Spleen (tissue), 11 donors: ENCODE data around the gene GARNL3. TPM values are rescaled to one million over a fixed set of nuclear protein-coding genes. Genes with fewer than 3 reads are reported as not detected.

Source experiments
- DNase-seq: peaks from one replicate; pipeline ENCODE4 v3.0.0-alpha.2; 2020
- H3K27ac ChIP-seq, 8 donors: fragments of 200-600 bp; sonication (generic) in 7 of 8; 1 replicate in 4 of 8; 2 replicates in 4 of 8; pipeline versions ENCODE4 v1.5.0 to v1.8.0; 2016 to 2021; ENCODE audit warnings: inconsistent platforms in 4 of 8, mild to moderate bottlenecking in 4 of 8, moderate library complexity in 1 of 8
- H3K27me3 ChIP-seq, 7 donors: fragments of 200-600 bp; sonication (generic) in 6 of 7; replicated peaks in 1 of 7; 1 replicate in 4 of 7; 2 replicates in 3 of 7; pipeline versions ENCODE4 v1.5.0 to v1.8.0; 2016 to 2021; ENCODE audit warnings: inconsistent platforms in 3 of 7, mild to moderate bottlenecking in 1 of 7
- H3K36me3 ChIP-seq, 6 donors: fragments of 200-600 bp; sonication (generic) in 5 of 6; 1 replicate in 4 of 6; 2 replicates in 2 of 6; pipeline versions ENCODE4 v1.5.0 to v1.8.0; 2016 to 2021; ENCODE audit warnings: inconsistent platforms in 2 of 6
- H3K4me1 ChIP-seq, 6 donors: fragments of 200-600 bp; sonication (generic) in 5 of 6; 1 replicate in 3 of 6; 2 replicates in 3 of 6; pipeline versions ENCODE4 v1.5.0 to v1.8.0; 2016 to 2021; ENCODE audit warnings: inconsistent platforms in 3 of 6
- H3K4me3 ChIP-seq, 8 donors: fragments of 200-600 bp; sonication (generic) in 7 of 8; 1 replicate in 4 of 8; 2 replicates in 4 of 8; pipeline versions ENCODE4 v1.5.0 to v1.8.0; 2016 to 2021; ENCODE audit warnings: inconsistent platforms in 4 of 8, mild to moderate bottlenecking in 4 of 8, moderate library complexity in 2 of 8
- H3K9me3 ChIP-seq, 8 donors: fragments of 200-600 bp; sonication (generic) in 7 of 8; 1 replicate in 4 of 8; 2 replicates in 4 of 8; pipeline versions ENCODE4 v1.5.0 to v1.8.0; 2016 to 2021; ENCODE audit warnings: inconsistent platforms in 4 of 8
- POLR2A ChIP-seq, 3 donors: fragments of 450-650 bp; IDR thresholded peaks; one replicate each; pipeline ENCODE4 v1.5.1; 2017; ENCODE audit warnings: antibody characterized with exemption in 3 of 3, mild to moderate bottlenecking in 1 of 3
- POLR2AphosphoS5 ChIP-seq, 3 donors: sonication (generic); formaldehyde crosslinking; IDR thresholded peaks; one replicate each; pipeline ENCODE4 v1.5.1; 2017; ENCODE audit warnings: antibody characterized with exemption in 3 of 3
- WGBS, 5 donors: extraction: QIAGEN DNeasy Blood & Tissue Kit in 3 of 5; methylation state at CpG; one replicate each; pipeline versions ENCODE4 v1.1.5 to v1.1.7; 2013 to 2018; 5-methylcytosine and 5-hydroxymethylcytosine counted together
- intact Hi-C: fragments of 100-400 bp; cut with DNase I; formaldehyde crosslinking; loops from one replicate; pipeline ENCODE4 v1.15.0; 2023; ENCODE audit warnings: low total_unique reads
- polyA plus RNA-seq, 3 donors: library from polyadenylated mRNA; stranded (reverse); fragments of 200-250 nt; gene quantifications; one replicate each; pipeline ENCODE4 v1.2.1, GENCODE V29; 2013
- total RNA-seq, 7 donors: library from RNA; depleted of rRNA in 3 of 7; stranded (reverse); fragments of >200 nt in 3 of 7; fragmentation: NEBNext Ultra II Directional in 4 of 7; extraction: Animal tissue kit (Norgen Biotek cat#: 25700) in 4 of 7; gene quantifications; one replicate each; pipeline versions ENCODE4 v1.1.0 to v1.2.1, GENCODE V29; 2016 to 2021
- TF ChIP-seq, protein P1 (sequence below), 11 experiments: fragments of 200-600 bp in 7 of 11; fragments of 450-650 bp in 4 of 11; sonication (generic) in 4 of 11; IDR thresholded peaks in 8 of 11; conservative IDR thresholded peaks in 3 of 11; 1 replicate in 7 of 11; 2 replicates in 4 of 11; pipeline versions ENCODE4 v1.4.0 to v1.8.0; 2016 to 2021; ENCODE audit warnings: antibody characterized with exemption in 11 of 11, inconsistent platforms in 4 of 11, mild to moderate bottlenecking in 1 of 11
- donor health status: healthy with polysubstance abuse.
- donor health status: DM: no; HTN: no; CAD: no; lungs with moderate emphysema.
- donor health status: DM: no; HTN: no; CAD: no.
- donor health status: Bipolar disorder and iron deficiency.
- donor health status: healthy.
- donor health status: DM: no; HTN: no; CAD: no.
- donor health status: DM: yes; HTN: yes; CAD: no.

The GARNL3 gene
- total and polyA plus RNA-seq, 10 donors: 2.1 to 14.7 (median 10.0) TPM

DNA sequence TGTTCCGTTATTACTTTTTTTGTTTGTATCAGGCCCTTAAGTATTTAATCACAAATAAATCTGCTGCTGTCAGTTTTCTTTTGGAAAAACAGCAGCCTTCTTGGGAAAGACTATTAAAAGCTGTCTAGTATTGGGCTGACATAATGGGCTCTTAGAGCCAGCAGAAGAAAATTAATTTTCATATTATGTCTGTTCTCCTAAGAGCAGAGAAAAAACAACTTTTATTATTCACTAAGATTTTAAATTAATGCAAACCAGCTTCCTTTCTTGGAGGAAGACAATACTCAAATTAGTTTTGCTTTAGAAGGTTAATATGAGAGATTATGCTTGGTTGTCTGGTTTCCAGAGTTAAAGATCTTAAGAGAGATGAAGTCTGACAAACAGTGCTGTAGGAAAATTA, 30.6 kb upstream of the GARNL3 start:
- intact Hi-C loops: no loop called here
- no peak overlapping the region for H3K4me3 ChIP-seq

DNA sequence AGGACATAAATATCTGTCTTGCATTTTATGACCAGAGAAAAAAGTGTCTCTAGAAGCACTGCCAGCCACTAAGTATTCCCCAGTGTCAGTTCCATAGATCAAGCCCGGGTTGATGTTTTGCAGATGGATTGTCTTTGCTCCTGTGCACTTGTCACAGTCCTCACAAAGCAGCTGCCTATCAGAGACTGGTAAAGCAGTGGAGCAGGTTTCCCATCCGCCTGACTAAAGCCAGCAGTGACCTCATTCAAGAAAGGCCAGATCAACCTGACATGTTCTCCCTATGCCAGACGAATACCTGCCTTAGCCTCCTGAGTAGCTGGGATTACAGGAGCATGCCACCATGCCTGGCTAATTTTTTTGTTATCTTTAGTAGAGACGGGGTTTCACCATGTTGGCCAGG, 26.8 kb upstream of the GARNL3 start:
- peaks cover 0 to 8% (median 0%) of the 10 kb centered on the region in 6 donors for H3K36me3 ChIP-seq
- intact Hi-C loops: no loop called here
- 91 to 93% (median 92%) methylated on average over 4 of the region's 4 CpGs for WGBS, 5 donors
- TF ChIP-seq POLR2A (IDR thresholded peaks at IDR 0.05): no peak
- TF ChIP-seq, protein P1, sequence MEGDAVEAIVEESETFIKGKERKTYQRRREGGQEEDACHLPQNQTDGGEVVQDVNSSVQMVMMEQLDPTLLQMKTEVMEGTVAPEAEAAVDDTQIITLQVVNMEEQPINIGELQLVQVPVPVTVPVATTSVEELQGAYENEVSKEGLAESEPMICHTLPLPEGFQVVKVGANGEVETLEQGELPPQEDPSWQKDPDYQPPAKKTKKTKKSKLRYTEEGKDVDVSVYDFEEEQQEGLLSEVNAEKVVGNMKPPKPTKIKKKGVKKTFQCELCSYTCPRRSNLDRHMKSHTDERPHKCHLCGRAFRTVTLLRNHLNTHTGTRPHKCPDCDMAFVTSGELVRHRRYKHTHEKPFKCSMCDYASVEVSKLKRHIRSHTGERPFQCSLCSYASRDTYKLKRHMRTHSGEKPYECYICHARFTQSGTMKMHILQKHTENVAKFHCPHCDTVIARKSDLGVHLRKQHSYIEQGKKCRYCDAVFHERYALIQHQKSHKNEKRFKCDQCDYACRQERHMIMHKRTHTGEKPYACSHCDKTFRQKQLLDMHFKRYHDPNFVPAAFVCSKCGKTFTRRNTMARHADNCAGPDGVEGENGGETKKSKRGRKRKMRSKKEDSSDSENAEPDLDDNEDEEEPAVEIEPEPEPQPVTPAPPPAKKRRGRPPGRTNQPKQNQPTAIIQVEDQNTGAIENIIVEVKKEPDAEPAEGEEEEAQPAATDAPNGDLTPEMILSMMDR (IDR thresholded peaks at IDR 0.05 in 8 of 11, conservative IDR thresholded peaks at IDR 0.05 in 3 of 11): no peak
- no peak for TF ChIP-seq POLR2AphosphoS5 (IDR thresholded peaks at IDR 0.05)
- peaks cover 0 to 4% (median 0%) of the 10 kb centered on the region in 6 donors for H3K4me1 ChIP-seq
- H3K4me3 ChIP-seq: no peak overlapping the region
- no peak for DNase-seq
- no peak overlapping the region for H3K27ac ChIP-seq
- no peaks in the 10 kb centered on the region for H3K27me3 ChIP-seq
- H3K9me3 ChIP-seq: no peaks in the 10 kb centered on the region

More for the DNA sequence above, 30.6 kb upstream of the GARNL3 start:
- Histone ChIP-seq H3K4me1 (peaks cover 0 to 4% (median 0%) of the 10 kb centered on the region in 6 donors), H3K9me3 (no peaks in the 10 kb centered on the region), H3K27ac (peak overlapping the region in 5 of 8 donors; percentile 3 to 58 (median 35)), H3K36me3 (peaks cover 0 to 8% (median 0%) of the 10 kb centered on the region in 6 donors), H3K27me3 (no peaks in the 10 kb centered on the region)
- 73 to 85% (median 78%) methylated on average over 1 of the region's 1 CpG for WGBS, 5 donors
- TF ChIP-seq, protein P1 (IDR thresholded peaks at IDR 0.05 in 8 of 11, conservative IDR thresholded peaks at IDR 0.05 in 3 of 11): no peak
- TF ChIP-seq POLR2A (IDR thresholded peaks at IDR 0.05) (no peak), POLR2AphosphoS5 (IDR thresholded peaks at IDR 0.05) (no peak)
- DNase-seq: no peak

DNA sequence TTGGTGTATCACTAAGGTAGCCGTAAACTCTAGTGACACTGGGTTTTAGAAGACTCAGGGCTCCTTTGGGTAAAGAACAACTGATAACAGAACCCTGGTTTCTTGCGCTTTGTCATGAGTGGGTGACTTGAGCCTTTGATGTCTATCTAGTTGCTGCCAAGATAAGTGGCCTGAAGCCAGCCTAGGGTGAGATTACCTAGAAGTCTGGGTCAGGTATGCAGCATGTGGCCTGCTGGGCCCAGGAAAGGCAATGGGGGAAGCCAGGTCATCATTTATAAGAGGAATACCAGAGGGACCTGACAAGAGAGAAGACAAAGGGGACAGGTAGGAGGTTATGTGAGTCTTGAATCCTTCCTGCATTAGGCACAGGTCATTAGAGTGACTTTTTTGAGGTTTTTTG, 23.2 kb upstream of the GARNL3 start:
- H3K4me1 ChIP-seq: peaks cover 0 to 18% (median 14%) of the 10 kb centered on the region in 6 donors
- H3K27me3 ChIP-seq: no peaks in the 10 kb centered on the region
- no peak for DNase-seq
- no peaks in the 10 kb centered on the region for H3K9me3 ChIP-seq
- H3K4me3 ChIP-seq: no peak overlapping the region
- intact Hi-C loops: no loop called here
- 91 to 97% (median 91%) methylated on average over 2 of the region's 2 CpGs for WGBS, 5 donors
- H3K36me3 ChIP-seq: peaks cover 0 to 8% (median 0%) of the 10 kb centered on the region in 6 donors
- TF ChIP-seq, protein P1 (IDR thresholded peaks at IDR 0.05 in 8 of 11, conservative IDR thresholded peaks at IDR 0.05 in 3 of 11): no peak
- TF ChIP-seq POLR2AphosphoS5 (IDR thresholded peaks at IDR 0.05) (no peak), POLR2A (IDR thresholded peaks at IDR 0.05) (no peak)
- H3K27ac ChIP-seq: no peak overlapping the region

DNA sequence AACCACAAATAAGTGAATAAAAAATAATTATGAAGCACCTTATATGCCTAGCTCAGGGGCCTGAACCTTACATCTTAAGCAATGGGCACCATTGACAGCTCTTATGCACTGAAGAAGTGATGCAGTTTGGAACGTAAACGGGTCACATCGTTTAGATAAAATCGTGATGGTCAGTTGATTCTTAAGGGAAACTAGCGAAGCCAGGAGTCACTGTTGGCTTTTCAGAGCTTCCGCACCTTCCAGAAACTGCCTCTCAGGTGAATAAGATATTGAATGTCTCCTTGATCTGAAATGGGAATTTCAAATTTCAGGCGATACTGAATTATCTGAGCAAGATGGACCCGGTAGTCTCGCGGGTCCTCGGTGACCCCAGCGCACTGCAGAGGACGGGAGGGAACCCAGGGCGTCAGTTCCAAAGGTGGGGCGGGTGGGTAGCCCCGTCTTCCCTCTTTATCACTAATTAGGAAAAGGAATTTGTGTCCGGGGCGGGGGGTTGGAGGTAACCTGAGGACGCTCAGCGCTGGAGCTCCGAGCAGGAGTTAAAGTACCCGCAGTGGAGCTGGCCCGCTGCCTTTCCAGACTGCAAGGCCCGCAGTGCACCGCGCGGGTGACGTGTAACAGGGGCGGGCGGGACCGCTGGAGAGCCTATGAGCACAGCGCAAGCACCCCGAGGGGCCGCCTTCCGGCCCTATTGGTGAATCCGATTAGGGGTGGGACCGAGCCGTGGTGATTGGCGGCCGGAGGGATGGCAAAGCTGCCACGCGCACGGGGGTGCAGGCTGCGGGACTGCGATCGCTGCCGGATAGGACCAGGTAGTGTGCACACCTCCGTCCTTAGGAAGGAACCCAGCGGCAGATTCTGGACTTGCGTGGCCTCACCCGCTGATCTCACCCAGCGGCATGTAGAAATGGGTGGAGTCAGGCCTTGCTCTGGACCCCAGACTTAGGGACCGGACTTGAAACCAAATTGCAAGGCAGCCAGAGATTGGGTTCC, 19.7 kb upstream of the GARNL3 start:
- Histone ChIP-seq H3K27me3 (no peaks in the 10 kb centered on the region), H3K4me1 (peaks cover 0 to 18% (median 14%) of the 10 kb centered on the region in 6 donors), H3K9me3 (no peaks in the 10 kb centered on the region), H3K27ac (peak overlapping the region in 7 of 8 donors; percentile 46 to 82 (median 78)), H3K4me3 (peak overlapping the region; percentile 52 to 87 (median 62)), H3K36me3 (no peaks in the 10 kb centered on the region)
- DNase-seq: peak; percentile 99
- intact Hi-C loops: no loop called here
- 8 to 34% (median 12%) methylated on average over 22 to 53 of the region's 53 CpGs for WGBS, 5 donors
- TF ChIP-seq, protein P1 (IDR thresholded peaks at IDR 0.05 in 8 of 11, conservative IDR thresholded peaks at IDR 0.05 in 3 of 11): peak in 3 of 11 experiments; percentile 12 to 16 (median 13)
- peak; percentile 83 to 91 (median 88) for TF ChIP-seq POLR2AphosphoS5 (IDR thresholded peaks at IDR 0.05)
- TF ChIP-seq POLR2A (IDR thresholded peaks at IDR 0.05): peak in 1 of 3 donors; percentile 18
